ENCODE measurements around the gene TMEM52.

Gene TMEM52

DNA sequence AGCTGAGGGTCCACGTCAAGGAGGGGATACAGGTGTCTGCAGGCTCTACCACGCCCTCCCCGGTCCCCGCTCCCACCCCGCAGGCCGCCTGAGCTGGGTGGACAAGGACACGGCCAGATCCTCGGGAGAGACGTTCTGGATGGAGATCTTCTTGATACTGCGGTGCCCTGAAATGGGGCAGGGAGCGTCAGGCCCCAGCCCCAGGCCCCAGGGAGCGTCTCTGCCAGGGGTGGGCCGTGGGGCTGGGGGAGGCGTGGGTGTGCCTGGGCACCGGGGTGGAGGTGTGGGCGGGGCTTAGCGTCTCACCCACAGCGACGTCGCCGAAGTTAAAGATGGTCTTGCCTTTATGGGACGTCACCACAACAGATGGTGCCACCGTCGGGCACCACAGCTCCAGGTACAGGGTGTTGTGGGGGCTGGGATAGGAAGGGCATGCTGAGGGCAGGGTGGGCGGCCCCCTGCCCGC is 7.3 kb upstream of the TMEM52 start:
- DNase-seq: no peak

DNA sequence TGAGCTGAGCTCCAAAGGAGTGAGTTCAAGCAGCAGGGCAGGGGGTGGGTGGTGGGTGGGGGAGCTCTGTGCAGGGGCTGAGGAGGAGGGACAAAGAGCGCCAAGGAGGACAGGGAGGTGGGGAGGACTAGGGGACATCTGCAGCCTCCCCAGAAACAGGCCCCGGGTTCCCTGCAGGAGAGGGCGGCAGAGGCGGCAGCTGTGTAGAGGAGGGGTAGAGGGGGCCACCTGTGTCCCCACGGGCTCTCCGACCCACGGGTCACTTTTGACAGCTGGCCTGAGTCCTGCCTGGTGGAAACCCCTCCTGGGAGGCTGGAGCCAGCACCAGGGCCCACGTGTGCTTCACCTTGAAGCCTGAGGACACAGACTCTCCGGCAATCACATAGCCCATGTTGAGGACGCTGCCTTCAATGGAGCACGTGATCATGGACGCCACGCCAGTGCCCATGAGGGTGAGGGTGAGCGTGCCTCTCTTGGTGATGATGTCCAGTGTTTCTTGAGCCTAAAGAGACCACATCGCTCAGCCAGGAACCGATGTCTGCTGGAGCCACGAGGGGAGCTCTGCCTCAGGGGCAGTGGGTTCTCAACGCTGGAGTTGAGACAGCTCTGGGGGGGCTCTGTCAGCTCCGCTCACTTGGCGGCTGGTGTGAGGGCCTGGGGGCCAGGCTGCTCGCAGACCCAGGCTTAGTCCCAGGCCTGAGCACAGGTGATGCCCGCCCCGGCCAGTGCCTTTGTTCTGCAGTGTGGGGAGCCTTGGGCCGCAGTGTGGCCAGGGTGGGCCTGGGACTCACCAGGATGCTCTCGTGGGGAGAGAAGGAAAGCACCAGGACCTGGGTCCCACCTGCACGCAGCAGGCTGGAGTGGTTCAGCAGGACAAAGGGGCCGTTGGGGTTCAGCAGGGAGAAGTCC is 6.6 kb upstream of the TMEM52 start:
- DNase-seq: no peak

DNA sequence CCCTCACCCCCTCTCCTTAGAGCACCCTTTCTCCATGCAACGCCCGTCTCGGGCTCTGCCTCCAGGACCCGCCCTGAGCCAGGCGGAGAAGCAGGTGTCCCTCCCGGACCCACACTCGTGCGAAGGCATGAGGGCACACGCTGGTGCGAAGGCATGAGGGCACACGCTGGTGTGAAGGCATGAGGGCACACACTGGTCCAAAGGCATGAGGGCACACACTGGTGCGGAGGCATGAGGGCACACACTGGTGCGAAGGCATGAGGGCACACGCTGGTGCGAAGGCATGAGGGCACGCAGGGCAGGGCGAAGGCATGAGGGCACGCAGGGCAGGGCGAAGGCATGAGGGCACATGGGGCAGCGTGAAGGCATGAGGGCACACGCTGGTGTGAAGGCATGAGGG is 5.8 kb upstream of the TMEM52 start:
- no peak for DNase-seq

DNA sequence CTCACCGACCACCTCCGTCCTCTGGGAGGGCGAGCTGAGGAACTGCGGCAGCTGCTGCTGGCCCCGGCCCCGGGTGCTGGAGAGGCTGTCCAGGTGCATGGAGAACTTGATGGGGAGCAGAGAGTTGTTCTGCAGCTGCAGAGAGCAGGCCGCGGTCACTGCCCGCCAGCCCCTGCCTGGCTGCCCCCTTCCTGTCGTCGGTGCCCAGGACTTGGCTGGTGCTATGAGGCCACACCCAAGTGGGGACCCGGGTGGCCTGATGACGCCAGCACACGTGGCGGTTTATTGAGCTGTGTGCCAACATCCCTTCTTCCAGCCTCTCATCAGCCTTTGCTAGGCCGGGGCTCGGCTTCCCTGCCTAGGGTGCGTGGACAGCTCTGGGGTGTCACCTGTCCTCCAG is 5.3 kb upstream of the TMEM52 start:
- no peak for DNase-seq

DNA sequence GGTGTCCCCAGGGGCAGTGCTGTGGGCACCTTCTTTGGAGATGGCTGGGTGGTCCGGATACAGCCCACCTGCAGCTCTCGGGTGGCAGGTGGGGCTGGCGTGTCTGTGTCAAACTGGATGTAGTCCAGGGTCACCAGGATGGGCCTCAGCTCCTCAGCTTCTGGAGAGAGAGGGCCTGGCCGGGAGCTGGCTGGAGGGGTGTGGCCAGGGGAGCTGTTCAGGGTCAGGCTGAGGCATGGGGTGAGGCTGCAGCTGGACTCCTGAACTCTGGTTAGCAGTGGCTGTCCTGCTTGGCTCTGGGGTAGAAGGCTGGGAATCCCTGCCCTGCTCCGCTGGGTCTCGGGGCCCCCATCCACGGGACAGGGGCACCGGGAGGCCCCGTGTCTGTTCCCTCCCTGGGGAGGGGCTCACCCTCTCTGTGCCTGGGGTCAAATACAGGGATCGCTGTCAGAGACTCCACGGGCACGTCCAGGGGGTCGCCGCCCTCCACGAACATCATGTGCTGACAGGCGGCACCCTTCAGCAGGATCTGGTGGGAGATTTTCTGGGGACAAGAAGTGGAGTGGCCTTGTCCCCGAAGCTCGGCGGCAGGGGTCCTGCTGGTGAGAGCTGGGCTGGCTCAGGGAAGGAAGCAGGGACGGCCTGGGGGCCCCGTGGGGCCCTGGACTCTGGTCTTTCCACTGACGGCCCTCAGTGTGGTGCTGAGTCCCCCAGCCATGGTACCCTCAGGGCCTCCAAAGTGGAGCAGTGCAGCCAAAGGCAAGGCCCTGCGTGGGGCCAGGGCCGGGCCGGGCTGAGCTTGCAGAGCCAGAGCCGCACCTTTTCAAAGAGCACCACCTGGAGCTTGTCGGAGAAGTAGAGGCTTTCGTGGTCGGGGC is 4.1 kb upstream of the TMEM52 start:
- DNase-seq: no peak

DNA sequence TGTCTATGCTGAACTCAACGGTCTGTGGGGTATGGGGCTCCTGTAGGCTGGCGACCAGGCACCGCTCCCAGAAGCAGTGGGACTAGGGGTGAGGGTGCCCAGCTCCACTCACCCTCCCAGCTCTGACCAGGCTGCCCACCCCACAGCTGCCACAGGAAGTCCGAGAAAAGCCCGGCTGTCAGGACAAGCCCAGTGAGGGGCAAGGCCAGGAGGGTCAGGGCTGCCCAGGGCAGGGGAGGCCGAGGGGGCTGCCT is 3.5 kb upstream of the TMEM52 start:
- no peak for DNase-seq

DNA sequence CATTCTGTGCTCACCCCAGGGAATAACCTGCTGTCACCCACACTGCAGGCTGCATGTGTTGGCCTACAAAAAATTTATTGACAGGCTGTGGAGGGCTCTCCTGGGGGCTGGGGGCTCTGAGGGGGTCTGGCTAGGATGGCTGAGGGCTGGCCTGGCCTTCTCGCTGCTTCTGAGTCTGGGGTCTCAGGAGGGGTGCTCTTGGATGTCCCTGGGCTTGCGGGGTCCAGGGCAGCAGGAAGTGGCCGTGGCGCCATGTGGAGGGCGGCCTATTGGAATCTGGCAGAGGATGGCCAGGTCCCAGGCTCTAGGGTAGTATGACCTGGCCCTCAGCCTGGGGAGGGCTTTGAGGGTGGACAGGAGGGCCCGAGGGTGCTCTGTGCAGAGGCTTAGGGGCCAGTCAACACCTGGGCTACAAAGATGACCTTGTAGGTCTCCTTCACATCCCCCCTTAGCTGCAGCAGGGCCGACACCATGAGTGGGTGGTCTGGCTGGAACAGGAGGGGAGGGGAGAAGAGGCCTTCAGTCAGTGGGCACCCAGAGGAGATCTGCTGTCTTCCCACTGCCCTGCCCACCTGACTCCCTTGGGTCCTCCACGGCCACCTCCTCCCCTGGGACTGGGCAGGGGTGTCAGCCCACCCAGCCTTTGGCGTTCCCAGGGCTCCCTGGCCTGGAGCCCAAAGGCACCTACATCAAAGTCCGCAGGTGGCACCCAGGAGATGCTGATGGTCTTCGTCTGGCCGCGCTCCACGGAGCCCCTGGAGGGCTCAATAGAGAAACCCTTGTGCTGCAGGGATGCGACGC is 3.0 kb upstream of the TMEM52 start:
- DNase-seq: no peak

DNA sequence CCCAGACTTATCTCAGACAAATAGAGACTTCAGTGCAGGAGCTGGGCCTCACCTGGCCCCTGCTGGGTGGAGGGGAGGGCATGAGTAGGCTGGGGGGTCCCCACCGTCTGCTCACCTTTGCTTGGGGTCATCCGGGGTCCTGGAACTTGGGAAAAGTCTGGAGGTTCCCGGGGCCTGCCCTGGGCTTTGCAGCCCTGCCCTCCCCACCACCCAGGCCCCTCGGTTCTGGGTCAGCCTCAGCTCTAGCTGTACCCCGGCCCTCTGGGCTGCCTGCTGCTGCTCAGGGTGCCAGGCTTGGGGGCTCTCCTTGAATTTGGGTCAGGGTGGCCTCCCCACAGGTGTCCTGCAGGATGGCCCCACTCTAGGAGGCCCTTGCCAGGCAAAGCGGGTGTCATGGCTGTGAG is 2.4 kb upstream of the TMEM52 start:
- no peak for DNase-seq

DNA sequence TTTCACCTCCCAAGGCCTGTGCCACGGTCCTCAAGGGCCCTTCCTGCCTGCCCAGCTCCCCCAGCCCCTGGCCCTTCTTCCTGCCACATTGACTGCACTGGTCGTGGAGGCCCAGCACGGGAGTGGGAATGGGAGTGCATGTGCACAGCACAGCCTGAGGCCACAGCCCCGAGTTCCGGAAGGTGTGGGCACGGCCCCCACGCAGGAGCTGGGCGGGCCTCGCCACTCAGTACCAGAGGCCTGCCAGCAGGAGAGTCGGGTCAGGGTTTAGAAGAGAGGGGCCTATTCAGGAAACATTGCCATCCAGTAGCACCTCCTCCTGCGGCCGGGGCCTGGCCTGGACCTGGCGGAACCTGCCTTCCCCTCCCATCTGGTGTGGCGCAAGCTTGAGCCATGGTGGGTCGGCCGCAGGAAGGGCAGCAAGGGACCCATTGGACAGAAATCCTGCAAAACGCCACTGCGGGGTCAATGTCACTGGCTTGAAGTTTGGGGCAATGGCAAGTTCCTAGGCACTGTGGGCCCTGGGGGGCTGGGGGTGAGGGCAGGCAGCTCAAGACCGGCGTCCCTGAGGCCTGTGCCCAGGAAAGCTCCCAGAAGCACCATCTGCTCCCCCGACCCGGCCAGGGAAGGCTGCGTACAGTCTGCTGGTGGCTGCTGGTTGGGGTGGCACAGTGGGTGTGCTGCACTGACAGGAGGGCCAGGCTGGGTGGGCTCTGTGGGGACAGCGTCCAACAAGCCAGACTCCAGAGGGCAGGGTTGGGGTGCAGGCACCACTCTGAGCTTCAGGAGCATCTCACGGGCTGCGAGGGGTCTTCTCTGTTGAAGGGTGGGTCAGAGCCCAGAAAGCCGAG is 1.8 kb upstream of the TMEM52 start:
- DNase-seq: no peak

DNA sequence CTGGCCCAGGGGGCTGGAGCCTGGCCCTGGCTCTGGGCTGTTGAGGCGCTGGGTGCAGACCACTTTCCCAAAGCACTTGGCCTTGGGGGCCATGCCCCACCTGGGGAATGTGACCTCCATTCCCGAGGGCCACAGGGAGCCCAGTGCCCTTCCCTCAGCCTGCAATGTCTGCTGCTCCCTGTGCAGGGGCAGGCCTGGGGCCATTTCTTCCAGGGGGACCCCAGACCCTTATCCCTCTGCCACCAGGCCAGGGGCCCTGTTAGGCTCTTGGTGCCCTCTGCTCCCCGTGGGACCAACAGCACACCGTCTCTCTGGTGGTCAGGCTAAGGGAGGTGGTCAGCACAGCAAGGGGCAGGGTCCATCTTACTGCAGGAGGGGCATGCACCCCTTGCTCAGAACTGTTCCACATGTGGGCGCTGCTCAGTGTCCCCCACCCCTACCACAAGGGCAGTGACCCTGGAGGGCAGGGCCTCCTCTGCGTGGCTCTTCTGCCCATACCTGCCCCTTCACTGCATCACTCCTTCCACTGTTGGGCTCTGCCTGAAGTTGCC is 1.1 kb upstream of the TMEM52 start:
- no peak for DNase-seq

DNA sequence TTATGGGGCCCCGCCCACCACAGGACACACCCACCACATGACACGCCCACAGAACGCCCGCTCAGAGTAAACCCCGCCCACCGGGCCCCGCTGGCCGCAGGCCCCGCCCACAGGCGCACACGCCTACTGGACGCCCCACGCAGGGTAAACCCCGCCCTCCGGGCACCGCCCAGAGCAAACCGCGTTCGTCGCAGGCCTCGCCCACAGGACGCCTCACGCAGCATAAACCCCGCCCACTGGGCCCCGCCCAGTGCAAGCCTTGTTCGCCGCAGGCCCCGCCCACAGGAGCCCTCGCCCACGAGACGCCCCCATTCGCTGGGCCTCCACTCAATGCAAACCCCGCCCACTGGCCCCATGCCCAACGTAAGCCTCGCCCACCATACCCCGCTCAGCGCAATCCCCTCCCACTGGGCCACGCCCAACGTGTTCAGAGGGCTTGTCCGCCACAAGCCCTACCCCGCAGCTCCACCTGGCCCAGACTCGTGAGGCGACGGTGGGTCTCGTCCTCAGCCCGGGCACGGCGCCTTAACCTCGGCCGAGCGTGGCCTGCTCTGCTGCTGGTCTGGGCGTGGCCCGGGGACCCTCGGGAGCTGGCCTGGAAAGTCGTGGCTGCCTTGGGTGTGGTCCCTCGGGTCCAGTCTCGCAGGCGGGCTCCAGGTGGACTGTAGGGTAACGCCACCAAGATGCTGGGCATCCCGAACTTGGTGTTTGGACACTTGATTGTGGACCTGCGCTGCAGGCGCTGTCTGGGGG is 401 bp upstream of the TMEM52 start:
- DNase-seq: peak; percentile 98

DNA sequence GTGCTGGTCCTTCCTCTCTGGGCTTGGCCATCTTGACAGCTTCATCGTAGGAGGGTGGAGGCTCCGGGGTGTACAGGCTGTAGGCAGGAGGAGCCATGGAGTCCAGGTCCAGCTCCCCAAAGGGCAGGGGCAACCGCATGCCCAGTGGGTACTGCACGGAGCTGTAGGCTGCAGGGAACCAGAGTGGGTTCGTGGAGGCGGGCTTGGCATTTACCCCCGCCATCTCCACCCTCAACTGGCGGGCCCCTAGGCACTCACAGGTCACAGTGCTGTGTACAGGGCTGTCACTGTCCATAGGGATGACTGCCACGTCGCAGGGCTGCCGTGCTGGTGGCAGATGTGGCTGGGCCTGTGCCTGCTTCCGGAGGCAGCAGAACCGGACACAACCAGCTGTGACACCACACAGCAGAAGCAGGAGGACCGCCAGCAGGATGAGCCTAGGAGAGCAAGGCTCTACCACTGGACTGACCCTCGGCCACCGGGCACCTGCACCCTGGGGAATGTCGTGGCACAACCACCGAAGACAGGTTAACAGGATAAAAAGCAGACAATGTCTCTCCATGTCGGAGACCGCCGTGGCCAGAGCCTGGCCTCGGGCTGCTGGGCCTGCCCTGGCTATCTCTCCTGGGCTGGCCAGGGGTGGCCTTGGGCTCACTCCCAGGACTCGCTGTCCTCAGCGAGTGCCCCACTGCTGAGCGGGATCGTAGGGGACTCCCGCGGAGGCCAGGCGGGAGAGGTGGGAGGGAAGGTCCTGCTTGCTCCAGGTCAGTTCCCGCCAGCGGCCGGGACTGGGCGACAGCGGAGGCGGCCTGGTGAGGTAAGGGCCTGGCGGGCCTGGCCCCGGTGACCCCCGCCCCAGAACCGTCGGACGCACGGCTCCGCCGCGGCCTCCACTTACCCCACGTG is 831 bp downstream of the TMEM52 start:
- no peak for DNase-seq

DNA sequence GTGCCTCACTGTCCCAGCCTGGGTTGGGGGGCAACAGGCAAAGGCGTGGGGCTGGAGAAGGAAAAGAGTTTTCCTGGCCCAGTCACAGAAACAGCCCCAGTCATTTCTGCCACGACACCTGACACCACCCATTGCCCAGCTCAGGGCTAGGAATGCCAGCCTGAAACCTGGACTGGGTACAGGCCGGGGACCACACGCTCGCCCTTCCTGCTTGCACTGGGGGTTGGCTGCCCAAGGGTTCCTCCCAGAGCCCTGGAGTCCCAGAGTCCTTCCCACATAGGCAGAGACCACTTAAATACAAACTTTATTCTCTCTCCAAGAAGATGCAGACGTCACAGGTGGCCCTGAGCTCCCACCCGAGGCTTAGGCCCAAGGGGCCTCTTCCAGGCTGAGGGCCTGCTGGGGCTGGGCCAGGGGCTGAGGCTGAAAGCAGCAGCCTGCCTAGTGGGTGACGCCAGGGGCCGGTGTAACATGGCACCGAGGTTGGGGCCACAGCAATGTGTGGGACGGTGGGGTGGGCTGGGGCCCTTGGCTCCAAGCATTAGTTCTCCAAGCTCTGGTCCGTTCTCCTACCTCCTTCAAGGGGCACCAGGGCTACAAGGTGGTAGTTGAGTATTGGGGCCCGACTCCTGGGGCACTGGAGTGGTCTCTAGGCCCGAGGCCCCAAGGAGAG is 1.6 kb downstream of the TMEM52 start:
- DNase-seq: no peak

DNA sequence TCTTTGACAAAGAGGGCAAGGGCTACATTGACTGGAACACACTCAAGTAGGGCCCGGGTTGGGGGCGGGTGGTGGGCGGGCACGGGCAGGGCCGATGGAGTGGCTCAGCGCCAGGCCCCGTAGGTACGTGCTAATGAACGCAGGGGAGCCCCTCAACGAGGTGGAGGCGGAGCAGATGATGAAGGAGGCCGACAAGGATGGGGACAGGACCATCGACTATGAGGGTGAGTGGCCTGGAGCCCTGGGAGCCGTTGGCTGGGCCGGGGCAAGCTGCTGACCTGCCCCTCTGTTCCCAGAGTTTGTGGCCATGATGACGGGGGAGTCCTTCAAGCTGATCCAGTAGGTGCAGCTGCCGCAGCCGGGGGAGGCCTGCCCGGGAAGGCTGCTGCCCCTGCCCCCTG is 2.2 kb downstream of the TMEM52 start:
- DNase-seq: no peak

DNA sequence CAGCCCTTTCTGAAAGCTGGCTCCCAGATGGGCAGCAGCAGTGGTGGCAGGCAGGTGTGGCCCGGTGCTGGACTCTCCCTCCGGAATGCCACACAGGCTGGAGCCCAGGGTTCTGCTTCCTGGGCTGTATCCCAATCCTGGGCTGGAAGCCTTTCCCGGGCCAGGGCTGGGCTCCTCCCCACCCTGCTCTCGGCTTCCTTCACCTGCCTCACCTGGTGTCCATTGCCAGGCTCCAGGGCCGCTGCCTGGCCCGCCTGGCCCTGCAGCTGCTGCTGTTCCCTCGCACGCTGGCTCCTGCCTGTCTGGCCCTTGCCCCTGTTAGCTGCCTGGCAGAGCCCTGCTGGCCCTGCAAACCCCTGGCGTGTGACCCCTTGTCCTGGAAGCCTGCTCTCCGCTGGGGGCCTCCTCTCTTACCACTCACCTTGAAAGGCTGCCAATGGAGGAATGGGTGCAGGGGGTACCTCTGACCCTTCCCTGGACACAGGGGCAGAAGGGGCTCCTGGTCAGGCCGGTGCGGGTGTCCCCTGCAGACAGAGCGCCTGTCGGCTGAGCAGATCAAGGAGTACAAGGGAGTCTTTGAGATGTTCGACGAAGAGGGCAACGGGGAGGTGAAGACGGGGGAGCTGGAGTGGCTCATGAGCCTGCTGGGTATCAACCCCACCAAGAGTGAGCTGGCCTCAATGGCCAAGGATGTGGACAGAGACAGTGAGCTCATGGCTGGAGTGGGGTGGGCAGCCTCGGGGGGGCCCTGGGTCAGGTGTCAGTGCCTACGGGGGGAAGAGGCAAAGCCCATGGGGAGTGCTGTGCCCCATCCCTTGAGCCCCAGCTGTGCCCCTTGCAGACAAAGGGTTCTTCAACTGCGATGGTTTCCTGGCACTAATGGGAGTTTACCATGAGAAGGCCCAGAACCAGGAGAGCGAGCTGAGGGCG is 2.9 kb downstream of the TMEM52 start:
- no peak for DNase-seq

DNA sequence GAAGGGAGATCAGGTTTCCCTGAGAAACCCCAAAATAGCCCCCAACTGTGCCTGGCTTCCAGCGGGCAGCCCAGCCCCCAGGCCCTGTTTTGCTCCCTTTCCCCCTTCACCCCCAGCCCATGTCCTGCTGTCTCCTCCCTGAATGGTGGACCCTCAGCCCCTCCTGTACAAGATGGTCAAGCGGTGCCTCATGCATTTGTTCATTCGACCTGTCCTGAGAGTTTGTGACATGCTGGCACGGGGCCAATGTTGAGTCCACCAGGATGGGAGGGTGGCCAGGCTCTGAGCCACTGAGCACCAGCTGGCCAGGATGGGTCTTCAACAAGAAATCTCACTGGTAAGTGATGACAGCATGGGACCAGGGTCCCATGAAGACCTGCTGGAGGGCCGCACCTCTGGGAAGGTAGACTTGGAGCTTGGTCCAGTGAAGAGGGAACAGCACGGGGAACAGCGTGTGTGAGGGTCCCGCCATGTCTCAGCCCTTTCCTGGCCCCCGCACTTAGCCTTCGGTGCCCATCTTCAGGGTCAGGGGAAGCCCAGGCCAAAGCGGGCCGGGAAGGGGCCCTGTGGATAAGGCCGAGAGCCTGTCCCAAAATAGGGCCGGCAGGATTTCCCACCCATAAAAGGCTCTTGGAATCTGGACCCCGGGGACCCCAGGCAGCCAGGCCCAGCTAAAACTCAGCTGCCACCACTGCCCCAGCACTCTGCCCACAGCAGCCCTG is 3.9 kb downstream of the TMEM52 start, which contains the start of gene CALML6:
Gene CALML6 (plus strand): TSS at position 290 of the 722 bp plus-strand sequence. CDS start 21 bp downstream, at position 311.
- DNase-seq: no peak

Data from 8988T (cell line).